AG09309 (cell line): ENCODE results near the gene VAV3.
"Not testable (repeated sequence)": the region's sequence is repeated elsewhere in the genome, so short reads cannot be mapped to it uniquely, and the experiment has no call there.

ENCODE experiments used
- DNase-seq: peaks from one replicate; pipeline ENCODE4 v3.0.0-alpha.2; 2010; ENCODE audit warnings: low read depth
- H3K4me3 ChIP-seq: 2 replicates; pipeline ENCODE4 v1.5.1; 2011; ENCODE audit warnings: mild to moderate bottlenecking, low read depth, low read length, moderate library complexity; ENCODE audit not compliant: control insufficient read depth
- TF ChIP-seq, protein P1 (sequence below): IDR thresholded peaks from 2 replicates; pipeline ENCODE4 v1.5.1; 2011; ENCODE audit warnings: mild to moderate bottlenecking, low read depth, low read length, inconsistent platforms; ENCODE audit not compliant: insufficient read depth, control insufficient read depth; ENCODE audit errors: missing control alignments

The VAV3 gene

GRCh38 chr1:108007070-108007469, 42.1 kb upstream of the VAV3 start:
- no peak for DNase-seq
- TF ChIP-seq, protein P1, sequence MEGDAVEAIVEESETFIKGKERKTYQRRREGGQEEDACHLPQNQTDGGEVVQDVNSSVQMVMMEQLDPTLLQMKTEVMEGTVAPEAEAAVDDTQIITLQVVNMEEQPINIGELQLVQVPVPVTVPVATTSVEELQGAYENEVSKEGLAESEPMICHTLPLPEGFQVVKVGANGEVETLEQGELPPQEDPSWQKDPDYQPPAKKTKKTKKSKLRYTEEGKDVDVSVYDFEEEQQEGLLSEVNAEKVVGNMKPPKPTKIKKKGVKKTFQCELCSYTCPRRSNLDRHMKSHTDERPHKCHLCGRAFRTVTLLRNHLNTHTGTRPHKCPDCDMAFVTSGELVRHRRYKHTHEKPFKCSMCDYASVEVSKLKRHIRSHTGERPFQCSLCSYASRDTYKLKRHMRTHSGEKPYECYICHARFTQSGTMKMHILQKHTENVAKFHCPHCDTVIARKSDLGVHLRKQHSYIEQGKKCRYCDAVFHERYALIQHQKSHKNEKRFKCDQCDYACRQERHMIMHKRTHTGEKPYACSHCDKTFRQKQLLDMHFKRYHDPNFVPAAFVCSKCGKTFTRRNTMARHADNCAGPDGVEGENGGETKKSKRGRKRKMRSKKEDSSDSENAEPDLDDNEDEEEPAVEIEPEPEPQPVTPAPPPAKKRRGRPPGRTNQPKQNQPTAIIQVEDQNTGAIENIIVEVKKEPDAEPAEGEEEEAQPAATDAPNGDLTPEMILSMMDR: no peak
- no peak overlapping the region for H3K4me3 ChIP-seq

GRCh38 chr1:108004919-108005318, 39.9 kb upstream of the VAV3 start:
- not testable (repeated sequence) for H3K4me3 ChIP-seq, DNase-seq

DNA sequence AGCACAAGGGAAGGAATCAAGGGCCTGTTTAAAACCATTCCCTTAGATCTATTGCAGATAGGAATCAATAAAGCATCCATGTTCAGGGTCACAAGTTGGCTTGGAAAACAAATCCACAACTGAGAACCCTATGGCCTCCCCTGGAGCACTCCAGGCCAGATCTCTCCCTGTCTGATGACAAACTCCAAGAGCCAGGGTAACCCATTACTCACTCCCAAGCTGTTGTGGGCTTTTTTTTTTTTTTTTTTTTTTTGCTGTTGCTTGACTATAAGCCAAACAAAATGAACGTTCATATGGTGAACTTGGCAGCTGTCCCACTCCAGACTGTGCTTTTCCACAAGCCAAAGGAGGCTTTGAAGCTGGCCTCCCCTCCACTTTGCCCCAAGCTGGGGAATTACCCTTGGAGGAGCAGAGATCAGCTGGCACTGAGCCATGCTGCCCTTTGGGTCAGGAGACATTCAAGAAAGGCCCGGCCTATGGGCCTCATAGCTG, 35.7 kb upstream of the VAV3 start:
- DNase-seq: no peak
- TF ChIP-seq, protein P1: no peak
- H3K4me3 ChIP-seq: no peak overlapping the region

GRCh38 chr1:108000184-108000583, 35.2 kb upstream of the VAV3 start:
- TF ChIP-seq, protein P1: no peak
- no peak for DNase-seq
- no peak overlapping the region for H3K4me3 ChIP-seq

GRCh38 chr1:107997866-107998265, 32.9 kb upstream of the VAV3 start:
- no peak for DNase-seq
- TF ChIP-seq, protein P1: no peak

GRCh38 chr1:107993920-107994319, 28.9 kb upstream of the VAV3 start:
- TF ChIP-seq, protein P1: no peak
- H3K4me3 ChIP-seq: no peak overlapping the region
- no peak for DNase-seq

More at GRCh38 chr1:107997866-107998265, 32.9 kb upstream of the VAV3 start:
- no peak overlapping the region for H3K4me3 ChIP-seq

DNA sequence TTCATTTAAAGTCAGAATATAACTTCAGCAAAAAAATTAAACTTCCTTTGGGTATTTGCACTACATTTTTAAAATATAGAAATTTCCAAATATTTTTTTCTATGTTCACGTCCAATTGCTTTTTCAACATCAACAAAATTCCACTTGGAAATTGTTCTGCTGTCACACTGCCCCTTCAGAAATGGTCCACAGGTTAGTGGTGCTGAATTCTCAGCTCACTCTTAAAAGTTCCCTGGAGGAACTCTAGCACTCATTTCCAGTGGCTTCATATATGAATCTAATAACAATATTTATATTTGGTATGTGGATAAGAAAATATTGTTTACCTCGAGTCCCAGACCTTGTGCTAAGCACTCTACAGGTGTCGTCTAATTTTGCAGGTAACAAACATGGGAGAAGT, 27.4 kb upstream of the VAV3 start:
- no peak for DNase-seq
- TF ChIP-seq, protein P1: no peak
- no peak overlapping the region for H3K4me3 ChIP-seq
